Measurements from ENCODE around the gene SLC47A2. TPM values are rescaled to one million over a fixed set of nuclear protein-coding genes. Genes with fewer than 3 reads are reported as not detected.
"Not testable (repeated sequence)": the region's sequence is repeated elsewhere in the genome, so short reads cannot be mapped to it uniquely, and the experiment has no call there.

The SLC47A2 gene
- total RNA-seq, 1 experiment from 2014 or later: not detected

- no peak for DNase-seq (ENCODE audit: low read depth)
These were observed 7.8 kb downstream of the SLC47A2 start for GRCh38 chr17:19708431-19709175.

GRCh38 chr17:19707728-19708221, 8.6 kb downstream of the SLC47A2 start:
- no peak for DNase-seq (ENCODE audit: low read depth)

- DNase-seq (ENCODE audit: low read depth): no peak
These were observed 9.3 kb downstream of the SLC47A2 start for GRCh38 chr17:19706791-19707727.

- DNase-seq (ENCODE audit: low read depth): no peak
These were observed 10.3 kb downstream of the SLC47A2 start for GRCh38 chr17:19705771-19706770.

GRCh38 chr17:19705201-19705600, 11.2 kb downstream of the SLC47A2 start:
- DNase-seq (ENCODE audit: low read depth): no peak

GRCh38 chr17:19703828-19704613, 12.4 kb downstream of the SLC47A2 start:
- DNase-seq (ENCODE audit: low read depth): no peak

GRCh38 chr17:19703106-19703827, 13.1 kb downstream of the SLC47A2 start:
- DNase-seq (ENCODE audit: low read depth): peak; percentile 41

- no peak for DNase-seq (ENCODE audit: low read depth)
These were observed 14.2 kb downstream of the SLC47A2 start for GRCh38 chr17:19702217-19702641.

GRCh38 chr17:19686400-19687090, 29.8 kb downstream of the SLC47A2 start:
- DNase-seq (ENCODE audit: low read depth): no peak

GRCh38 chr17:19684909-19685580, 31.3 kb downstream of the SLC47A2 start:
- not testable (repeated sequence) for DNase-seq (ENCODE audit: low read depth)

- DNase-seq (ENCODE audit: low read depth): no peak
These were observed 33.3 kb downstream of the SLC47A2 start for GRCh38 chr17:19683117-19683516.

- no peak for DNase-seq (ENCODE audit: low read depth)
These were observed 37.6 kb downstream of the SLC47A2 start for GRCh38 chr17:19678581-19679453.

- DNase-seq (ENCODE audit: low read depth): no peak
These were observed 38.5 kb downstream of the SLC47A2 start for GRCh38 chr17:19677736-19678379.

- no peak for DNase-seq (ENCODE audit: low read depth)
These were observed 39.5 kb downstream of the SLC47A2 start for GRCh38 chr17:19676896-19677295.

- DNase-seq (ENCODE audit: low read depth): no peak
These were observed 42.8 kb downstream of the SLC47A2 start for GRCh38 chr17:19673623-19674022.

GRCh38 chr17:19672009-19672750, 44.2 kb downstream of the SLC47A2 start:
- DNase-seq (ENCODE audit: low read depth): peak; percentile 35
